Activated T-cell treated with anti-CD3 and anti-CD28 coated beads, Interleukin-2, amount 50 U/mL, for 24 hours (primary cell): Measurements from ENCODE around the gene SIRPD.
A peak's percentile ranks its signal among the peaks of the same experiment; 100 is the strongest.

ENCODE experiments used
- DNase-seq: peaks from one replicate; pipeline ENCODE4 v3.0.0-alpha.2; 2020
- H3K27ac Mint-ChIP-seq: 2 replicates; pipeline ENCODE4 v1.8.0; 2020; ENCODE audit warnings: mild to moderate bottlenecking, mixed read lengths
- H3K27me3 Mint-ChIP-seq: 2 replicates; pipeline ENCODE4 v1.8.0; 2020; ENCODE audit warnings: mixed read lengths
- H3K36me3 Mint-ChIP-seq: 2 replicates; pipeline ENCODE4 v1.8.0; 2020; ENCODE audit warnings: low read depth, mixed read lengths
- H3K4me1 Mint-ChIP-seq: 2 replicates; pipeline ENCODE4 v1.8.0; 2020; ENCODE audit warnings: low read depth, mixed read lengths
- H3K4me3 Mint-ChIP-seq: 2 replicates; pipeline ENCODE4 v1.8.0; 2020; ENCODE audit warnings: mild to moderate bottlenecking, moderate library complexity, mixed read lengths
- H3K9me3 Mint-ChIP-seq: 2 replicates; pipeline ENCODE4 v1.8.0; 2020; ENCODE audit warnings: mixed read lengths

SIRPD gene

DNA sequence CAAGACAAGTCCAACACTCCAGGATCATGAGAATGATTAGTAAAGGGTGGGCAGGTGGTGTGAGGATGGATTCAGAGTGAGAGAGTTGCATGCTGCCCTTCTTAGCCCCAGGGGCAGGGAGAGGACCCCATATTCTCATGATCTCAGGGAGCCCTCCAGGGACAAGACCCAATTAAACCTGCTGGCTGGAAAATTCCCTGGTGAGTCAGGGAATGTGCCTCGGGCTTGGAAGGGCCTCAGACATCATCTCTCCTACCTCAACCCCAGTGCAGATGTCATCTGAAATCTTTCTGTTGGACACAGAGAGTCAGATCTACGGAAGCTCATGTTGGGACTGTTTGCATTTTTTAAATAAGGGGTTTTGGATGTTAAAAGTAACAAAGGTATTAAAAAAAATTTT, 9.2 kb upstream of the SIRPD start:
- H3K4me3 Mint-ChIP-seq: no peak overlapping the region
- no peak for DNase-seq
- H3K36me3 Mint-ChIP-seq: peaks cover 25% of the 10 kb centered on the region
- peaks cover 21% of the 10 kb centered on the region for H3K4me1 Mint-ChIP-seq
- peaks cover 9% of the 10 kb centered on the region for H3K9me3 Mint-ChIP-seq
- H3K27ac Mint-ChIP-seq: no peak overlapping the region
- no peaks in the 10 kb centered on the region for H3K27me3 Mint-ChIP-seq

DNA sequence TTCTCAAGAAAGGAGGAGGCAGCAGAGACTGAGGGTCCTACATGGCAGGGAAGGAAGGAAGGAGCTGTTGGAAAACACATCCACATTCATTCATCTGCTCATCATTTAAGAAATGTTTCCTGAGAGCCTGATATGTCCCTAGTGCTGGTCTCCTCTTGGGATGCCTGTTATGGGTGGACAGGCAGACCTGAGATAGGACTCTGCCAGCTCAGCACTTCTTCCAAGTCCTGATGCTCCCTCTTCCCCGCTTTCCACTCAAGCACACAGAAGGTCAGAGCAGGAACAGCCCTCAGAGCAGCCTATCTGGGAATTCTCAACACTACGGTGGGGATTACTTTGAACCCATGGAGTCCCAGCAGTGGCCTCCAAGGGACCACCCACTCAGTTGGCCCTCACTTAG, 8.0 kb upstream of the SIRPD start:
- Mint-ChIP-seq H3K27ac (no peak overlapping the region), H3K27me3 (no peaks in the 10 kb centered on the region), H3K4me1 (peaks cover 22% of the 10 kb centered on the region), H3K36me3 (peaks cover 21% of the 10 kb centered on the region), H3K4me3 (no peak overlapping the region), H3K9me3 (peaks cover 9% of the 10 kb centered on the region)
- no peak for DNase-seq

GRCh38 chr20:1563598-1563997, 6.1 kb upstream of the SIRPD start:
- H3K36me3 Mint-ChIP-seq: peaks cover 21% of the 10 kb centered on the region
- H3K27ac Mint-ChIP-seq: no peak overlapping the region
- H3K4me3 Mint-ChIP-seq: no peak overlapping the region
- DNase-seq: no peak
- peaks cover 9% of the 10 kb centered on the region for H3K9me3 Mint-ChIP-seq
- H3K27me3 Mint-ChIP-seq: no peaks in the 10 kb centered on the region
- peaks cover 18% of the 10 kb centered on the region for H3K4me1 Mint-ChIP-seq

DNA sequence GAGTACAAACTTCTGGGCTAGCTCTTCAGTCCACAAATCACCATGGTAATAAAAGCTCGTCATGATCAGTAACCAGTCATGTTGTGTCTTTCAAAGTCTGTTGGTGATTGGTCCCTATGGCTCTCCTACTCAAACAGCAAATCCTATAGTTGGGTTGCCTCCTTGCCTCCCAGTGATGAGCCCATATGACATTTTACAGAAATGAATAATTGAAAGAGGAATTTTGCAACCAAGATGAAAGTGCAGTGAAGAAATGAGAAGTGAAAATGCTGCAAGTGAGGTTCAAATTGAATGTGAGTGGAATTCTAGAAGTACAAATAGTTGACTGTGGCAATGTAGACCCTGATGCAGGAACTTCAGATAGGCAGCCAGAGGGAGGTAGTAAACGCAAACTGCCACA, 5.1 kb upstream of the SIRPD start:
- DNase-seq: no peak
- no peak overlapping the region for H3K4me3 Mint-ChIP-seq
- H3K4me1 Mint-ChIP-seq: peaks cover 13% of the 10 kb centered on the region
- H3K27ac Mint-ChIP-seq: no peak overlapping the region
- H3K27me3 Mint-ChIP-seq: no peaks in the 10 kb centered on the region
- H3K9me3 Mint-ChIP-seq: peaks cover 9% of the 10 kb centered on the region
- H3K36me3 Mint-ChIP-seq: peaks cover 21% of the 10 kb centered on the region

DNA sequence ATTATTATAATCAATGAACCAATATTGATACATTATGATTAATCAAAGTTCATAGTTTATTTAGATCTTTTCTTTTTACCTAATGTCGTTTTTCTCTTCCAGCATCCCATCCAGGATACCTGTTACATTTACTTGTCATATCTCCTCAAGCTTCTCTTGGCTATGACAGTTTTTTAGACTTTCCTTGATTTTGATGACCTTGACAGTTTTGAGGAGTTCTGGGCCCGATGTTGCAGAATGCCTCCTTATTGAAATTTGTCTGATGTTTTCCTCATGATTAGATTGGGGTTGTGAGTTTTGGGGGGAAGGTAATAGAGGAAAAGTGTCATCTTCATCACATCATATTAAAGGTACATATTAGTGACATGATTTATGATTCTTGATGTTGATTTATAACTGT, 3.8 kb upstream of the SIRPD start:
- Mint-ChIP-seq H3K27ac (no peak overlapping the region), H3K4me3 (no peak overlapping the region), H3K36me3 (peaks cover 21% of the 10 kb centered on the region), H3K9me3 (peaks cover 9% of the 10 kb centered on the region), H3K27me3 (no peaks in the 10 kb centered on the region), H3K4me1 (peaks cover 14% of the 10 kb centered on the region)
- no peak for DNase-seq

DNA sequence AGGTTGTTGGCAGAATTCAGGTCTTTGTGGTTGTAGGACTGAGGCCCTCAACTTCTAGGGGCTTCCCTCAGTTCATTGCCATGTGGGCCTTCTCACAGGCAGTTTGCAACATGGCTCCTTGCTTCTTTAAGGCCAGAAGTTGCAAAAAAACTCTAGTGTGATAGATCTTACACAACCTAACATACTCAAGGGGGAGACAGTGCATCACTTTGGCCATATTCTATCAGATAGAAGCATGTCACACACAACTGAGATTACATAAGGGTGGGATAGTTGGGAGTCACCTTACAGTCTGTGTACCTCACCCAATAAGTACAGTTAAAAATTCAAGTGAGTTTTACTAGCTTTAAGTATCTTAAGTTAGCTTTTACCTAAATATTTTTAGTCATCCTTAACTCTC, 1.6 kb downstream of the SIRPD start:
- Mint-ChIP-seq H3K36me3 (no peaks in the 10 kb centered on the region), H3K4me3 (no peak overlapping the region), H3K4me1 (peaks cover 8% of the 10 kb centered on the region), H3K9me3 (peaks cover 4% of the 10 kb centered on the region), H3K27ac (no peak overlapping the region), H3K27me3 (no peaks in the 10 kb centered on the region)
- DNase-seq: no peak

GRCh38 chr20:1539816-1540419, 17.6 kb downstream of the SIRPD start:
- peaks cover 16% of the 10 kb centered on the region for H3K4me1 Mint-ChIP-seq
- H3K27me3 Mint-ChIP-seq: no peaks in the 10 kb centered on the region
- H3K27ac Mint-ChIP-seq: no peak overlapping the region
- H3K4me3 Mint-ChIP-seq: no peak overlapping the region
- H3K9me3 Mint-ChIP-seq: peaks cover 12% of the 10 kb centered on the region
- H3K36me3 Mint-ChIP-seq: no peaks in the 10 kb centered on the region
- no peak for DNase-seq

DNA sequence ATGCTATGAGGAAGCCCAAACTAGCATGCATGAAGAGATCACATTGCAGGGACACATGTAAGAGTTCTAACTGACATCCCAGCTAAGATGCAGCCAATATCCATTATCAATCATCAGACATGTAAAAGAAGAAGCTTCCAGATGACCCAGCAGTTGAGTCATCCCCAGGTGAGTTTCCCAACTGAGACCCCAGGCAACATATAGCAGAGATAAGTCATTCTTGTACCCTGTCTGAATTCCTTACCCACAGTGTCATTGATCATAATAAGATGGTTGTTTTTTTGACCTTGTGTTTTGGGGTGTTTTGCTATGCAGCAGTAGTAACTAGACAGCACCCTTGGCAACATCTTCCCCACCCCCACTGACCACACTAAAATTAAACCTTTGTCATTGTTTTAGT, 18.9 kb downstream of the SIRPD start:
- Mint-ChIP-seq H3K27ac (no peak overlapping the region), H3K4me3 (no peak overlapping the region), H3K27me3 (no peaks in the 10 kb centered on the region), H3K36me3 (no peaks in the 10 kb centered on the region), H3K9me3 (peaks cover 12% of the 10 kb centered on the region), H3K4me1 (peaks cover 16% of the 10 kb centered on the region)
- no peak for DNase-seq

DNA sequence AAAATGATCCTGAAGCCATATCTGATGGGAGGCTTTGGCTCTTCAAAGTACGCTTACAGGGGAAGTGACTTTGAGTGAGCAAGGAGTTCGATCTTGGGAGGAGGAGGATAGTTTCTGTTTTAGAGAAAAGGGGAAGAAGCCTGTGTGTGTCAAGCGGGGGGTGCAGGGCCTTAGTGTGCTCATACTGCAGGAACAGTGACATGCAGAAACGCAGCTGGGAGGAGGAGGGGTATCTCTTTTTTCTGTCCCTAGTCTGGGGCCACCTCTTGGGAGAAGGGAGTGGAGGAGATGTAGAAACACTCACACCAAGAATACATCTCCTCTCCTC, 19.8 kb downstream of the SIRPD start:
- peaks cover 12% of the 10 kb centered on the region for H3K9me3 Mint-ChIP-seq
- DNase-seq: no peak
- no peak overlapping the region for H3K4me3 Mint-ChIP-seq
- peaks cover 16% of the 10 kb centered on the region for H3K4me1 Mint-ChIP-seq
- H3K27ac Mint-ChIP-seq: peak overlapping the region; percentile 8
- H3K36me3 Mint-ChIP-seq: no peaks in the 10 kb centered on the region
- no peaks in the 10 kb centered on the region for H3K27me3 Mint-ChIP-seq

DNA sequence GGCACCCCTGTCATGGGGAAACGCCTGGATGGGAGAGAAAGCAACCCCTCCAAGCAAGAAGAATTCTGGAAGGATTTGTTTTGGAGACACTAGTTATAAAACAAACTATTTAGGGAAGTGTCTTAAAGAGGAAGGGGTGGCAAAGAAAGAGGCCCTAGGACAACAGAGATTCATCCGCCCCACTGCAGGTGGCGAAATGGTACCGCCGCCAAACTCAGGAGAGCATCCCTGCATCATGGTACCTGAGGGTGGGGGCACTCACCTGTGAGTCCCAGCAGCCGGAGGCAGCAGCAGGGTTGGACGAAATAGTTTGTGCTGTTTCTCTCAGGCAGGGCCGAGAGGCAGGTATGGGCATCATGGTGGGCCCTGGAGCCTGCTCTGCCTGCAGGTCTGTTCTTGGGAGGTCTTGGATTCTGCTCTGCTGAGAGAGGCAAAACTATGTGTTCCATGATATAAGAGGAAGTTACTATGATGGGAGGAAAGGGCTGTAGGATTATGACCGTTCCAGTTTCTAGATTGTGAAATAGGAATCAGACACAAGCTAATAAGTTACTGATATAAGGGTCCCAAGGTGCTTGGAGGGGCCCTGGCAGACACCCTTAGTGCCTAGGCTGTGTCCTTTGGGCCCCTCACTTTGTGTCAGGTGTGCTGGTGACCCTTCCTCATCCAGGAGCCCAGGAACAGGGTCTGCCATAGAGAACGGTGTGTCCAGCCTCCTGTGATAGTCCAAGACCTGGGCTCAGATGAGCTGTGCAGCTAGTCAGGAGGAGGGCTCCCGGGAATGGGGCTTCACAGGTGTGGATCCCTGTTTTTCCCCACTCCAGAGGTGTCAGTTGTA, 20.4 kb downstream of the SIRPD start:
- H3K36me3 Mint-ChIP-seq: no peaks in the 10 kb centered on the region
- DNase-seq: no peak
- peaks cover 12% of the 10 kb centered on the region for H3K9me3 Mint-ChIP-seq
- H3K4me3 Mint-ChIP-seq: no peak overlapping the region
- H3K27me3 Mint-ChIP-seq: no peaks in the 10 kb centered on the region
- H3K27ac Mint-ChIP-seq: peak overlapping the region; percentile 8
- peaks cover 16% of the 10 kb centered on the region for H3K4me1 Mint-ChIP-seq

DNA sequence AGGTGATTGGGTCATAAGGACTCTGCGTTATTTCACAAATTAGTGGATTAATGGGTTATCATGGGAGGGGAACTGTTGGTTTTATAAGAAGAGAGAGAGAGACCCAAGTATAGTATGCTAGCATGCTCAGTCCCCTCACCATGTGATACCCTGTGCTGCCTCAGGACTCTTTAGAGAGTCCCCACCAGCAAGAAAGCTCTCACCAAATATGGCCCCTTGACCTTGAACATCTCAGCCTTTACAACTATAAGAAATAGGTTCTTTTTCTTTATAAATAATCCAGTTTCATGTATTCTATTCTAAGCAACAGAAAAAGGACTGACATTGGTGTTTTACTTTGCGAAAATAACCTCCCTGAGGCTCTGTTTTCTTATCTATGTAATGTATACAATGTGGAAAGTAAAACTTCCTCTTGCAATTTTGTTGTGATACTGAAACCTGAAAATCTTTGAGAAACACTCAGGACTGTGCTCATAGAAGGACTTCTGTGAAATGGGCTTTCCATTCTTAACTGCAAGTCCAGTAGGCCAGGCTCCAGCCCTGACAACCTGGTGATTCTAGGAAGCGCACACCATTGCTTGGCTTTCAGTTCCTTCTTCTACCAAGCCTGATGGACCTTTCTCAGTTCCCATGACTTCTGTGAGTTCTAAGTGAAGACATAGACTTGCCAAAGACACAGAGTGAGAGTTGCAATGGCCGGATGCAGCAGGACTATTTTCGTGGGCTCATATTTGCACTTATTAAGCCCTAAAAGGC, 21.9 kb downstream of the SIRPD start:
- Mint-ChIP-seq H3K27me3 (no peaks in the 10 kb centered on the region), H3K36me3 (no peaks in the 10 kb centered on the region), H3K4me1 (peaks cover 19% of the 10 kb centered on the region), H3K27ac (no peak overlapping the region), H3K4me3 (no peak overlapping the region), H3K9me3 (peaks cover 6% of the 10 kb centered on the region)
- no peak for DNase-seq

- Mint-ChIP-seq H3K27me3 (no peaks in the 10 kb centered on the region), H3K36me3 (no peaks in the 10 kb centered on the region), H3K4me1 (peaks cover 16% of the 10 kb centered on the region), H3K4me3 (no peak overlapping the region), H3K9me3 (peaks cover under 1% of the 10 kb centered on the region), H3K27ac (no peak overlapping the region)
- DNase-seq: no peak
Measured at GRCh38 chr20:1534526-1534925, 23.0 kb downstream of the SIRPD start.

- peaks cover 12% of the 10 kb centered on the region for H3K4me1 Mint-ChIP-seq
- H3K36me3 Mint-ChIP-seq: no peaks in the 10 kb centered on the region
- no peaks in the 10 kb centered on the region for H3K27me3 Mint-ChIP-seq
- H3K27ac Mint-ChIP-seq: no peak overlapping the region
- no peak overlapping the region for H3K4me3 Mint-ChIP-seq
- H3K9me3 Mint-ChIP-seq: no peaks in the 10 kb centered on the region
- no peak for DNase-seq
Measured at GRCh38 chr20:1533059-1533458, 24.4 kb downstream of the SIRPD start.

DNA sequence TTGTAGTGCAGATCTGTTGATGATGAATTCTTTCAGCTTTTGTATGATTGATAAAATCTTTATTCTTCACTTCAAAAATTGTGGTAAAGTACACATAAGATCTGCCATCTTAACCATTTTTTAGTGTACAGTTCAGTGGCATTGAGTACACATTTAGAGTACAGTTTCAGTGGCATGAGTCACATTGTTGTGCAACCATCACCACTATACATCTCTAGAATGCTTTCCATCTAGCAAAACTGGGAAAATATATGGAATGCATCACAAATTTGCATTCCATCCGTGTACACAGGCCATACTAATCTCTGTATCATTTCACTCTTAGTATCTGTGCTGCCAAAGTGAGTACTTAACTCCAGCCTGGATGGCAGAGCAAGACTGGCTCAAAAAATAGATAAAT, 28.7 kb downstream of the SIRPD start:
- DNase-seq: no peak
- Mint-ChIP-seq H3K36me3 (no peaks in the 10 kb centered on the region), H3K4me1 (peaks cover 9% of the 10 kb centered on the region), H3K9me3 (no peaks in the 10 kb centered on the region), H3K4me3 (no peak overlapping the region), H3K27me3 (no peaks in the 10 kb centered on the region), H3K27ac (no peak overlapping the region)

DNA sequence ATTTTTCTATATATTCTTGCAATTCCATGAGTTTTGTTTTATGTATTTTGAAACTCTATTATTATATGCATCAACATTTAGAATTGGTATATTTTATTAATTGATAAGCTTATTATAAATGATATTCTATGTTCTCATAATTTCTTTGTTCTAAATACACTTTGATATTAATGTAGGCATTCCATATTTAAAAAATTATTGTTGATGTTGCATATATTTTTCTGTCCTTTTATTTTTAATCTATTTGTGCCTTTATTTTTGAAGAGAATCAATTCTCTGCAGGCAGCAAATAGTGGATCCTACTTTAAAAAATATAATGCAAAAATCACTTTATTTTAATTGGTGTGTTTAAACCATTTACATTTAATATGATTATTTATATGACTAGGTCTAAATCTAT, 29.6 kb downstream of the SIRPD start:
- Mint-ChIP-seq H3K9me3 (no peaks in the 10 kb centered on the region), H3K4me1 (peaks cover 9% of the 10 kb centered on the region), H3K27me3 (no peaks in the 10 kb centered on the region), H3K36me3 (no peaks in the 10 kb centered on the region), H3K4me3 (no peak overlapping the region), H3K27ac (no peak overlapping the region)
- no peak for DNase-seq
